A673 (cell line): Measurements from ENCODE around the gene C2CD3. TPM values are rescaled to one million over a fixed set of nuclear protein-coding genes. Genes with fewer than 3 reads are reported as not detected.

Source experiments
- BruUV-seq: library from RNA; stranded (reverse); fragments of 400-500 nt; replicated peaks from 2 replicates; lab custom pipeline; 2021; lab: Mats Ljungman, UMichigan
- CTCF ChIA-PET: fragments of 300-600 bp; sonication (Branson Sonifier 250); formaldehyde crosslinking; loops from one replicate; lab custom pipeline; 2022; ENCODE audit warnings: antibody characterized with exemption; lab: Charles Lee
- POLR2A ChIA-PET: fragments of 300-600 bp; sonication (Branson Sonifier 250); formaldehyde crosslinking; loops from one replicate; lab custom pipeline; 2022; ENCODE audit warnings: antibody characterized with exemption; ENCODE audit not compliant: low non-redundant PET; lab: Charles Lee
- DNase-seq: peaks from one replicate; pipeline ENCODE4 v3.0.0-alpha.2; 2015; ENCODE audit warnings: low spot score
- H3K27ac ChIP-seq: fragments of 200-600 bp; sonication (generic); 2 replicates; pipeline ENCODE4 v1.5.1; 2016; ENCODE audit warnings: mixed run types, low read depth, mild to moderate bottlenecking, mixed read lengths, antibody characterized with exemption, low read length; ENCODE audit not compliant: poor library complexity, severe bottlenecking
- H3K27me3 ChIP-seq: fragments of 200-600 bp; sonication (generic); replicated peaks from 2 replicates; pipeline ENCODE4 v1.6.1; 2017; ENCODE audit warnings: mixed run types, low read depth, mild to moderate bottlenecking, mixed read lengths, antibody characterized with exemption, low read length; ENCODE audit not compliant: insufficient read depth, poor library complexity
- H3K36me3 ChIP-seq: fragments of 200-600 bp; sonication (generic); 2 replicates; pipeline ENCODE4 v1.6.1; 2016; ENCODE audit warnings: mixed run types, mild to moderate bottlenecking, mixed read lengths, antibody characterized with exemption, low read length; ENCODE audit not compliant: insufficient read depth, poor library complexity, severe bottlenecking
- H3K4me1 ChIP-seq: fragments of 200-600 bp; sonication (generic); 2 replicates; pipeline ENCODE4 v1.6.1; 2017; ENCODE audit warnings: mixed run types, mild to moderate bottlenecking, mixed read lengths, antibody characterized with exemption, low read length; ENCODE audit not compliant: insufficient read depth, poor library complexity, severe bottlenecking
- H3K4me3 ChIP-seq: fragments of 200-600 bp; sonication (generic); 2 replicates; pipeline ENCODE4 v1.5.1; 2016; ENCODE audit warnings: low read depth, mixed run types, mild to moderate bottlenecking, mixed read lengths, low read length; ENCODE audit not compliant: poor library complexity, severe bottlenecking
- H3K9me3 ChIP-seq: fragments of 200-600 bp; sonication (generic); 2 replicates; pipeline ENCODE4 v1.6.1; 2016; ENCODE audit warnings: mixed run types, low read depth, mild to moderate bottlenecking, mixed read lengths, antibody characterized with exemption, low read length; ENCODE audit not compliant: poor library complexity, severe bottlenecking
- CTCF ChIP-seq: fragments of 300-800, 200-600 bp; sonication (generic); conservative IDR thresholded peaks from 2 replicates; pipeline ENCODE4 v1.5.1; 2017; ENCODE audit warnings: low read depth, mild to moderate bottlenecking, antibody characterized with exemption, low read length, moderate library complexity, mixed read lengths
- EZH2 ChIP-seq: fragments of 200-600 bp; sonication (generic); IDR thresholded peaks from 2 replicates; pipeline ENCODE4 v1.6.1; 2017; ENCODE audit warnings: borderline replicate concordance, low read depth, mild to moderate bottlenecking, mixed read lengths, antibody characterized with exemption, low read length; ENCODE audit not compliant: poor library complexity, severe bottlenecking
- intact Hi-C: fragments of 100-400 bp; cut with micrococcal nuclease; formaldehyde crosslinking; loops from one replicate; pipeline ENCODE4 v1.10.0; 2022; ENCODE audit not compliant: unreplicated experiment
- total RNA-seq: library from RNA; stranded (reverse); gene quantifications from 2 replicates; pipeline ENCODE4 v1.2.3, GENCODE V29; 2021

C2CD3 gene
- total RNA-seq, 1 experiment from 2014 or later, result 49.1 TPM

GRCh38 chr11:74050465-74050864 is 120.3 kb downstream of the C2CD3 start:
- CTCF ChIA-PET, result no interaction called here
- BruUV-seq, result no TSS peak

GRCh38 chr11:74048993-74049392 is 121.8 kb downstream of the C2CD3 start:
- BruUV-seq, result no TSS peak

More at GRCh38 chr11:74050465-74050864, 120.3 kb downstream of the C2CD3 start:
- Histone ChIP-seq H3K27ac (no peak overlapping the region), H3K27me3 (no peaks in the 10 kb centered on the region), H3K36me3 (peaks cover 12% of the 10 kb centered on the region), H3K4me3 (no peak overlapping the region), H3K9me3 (no peaks in the 10 kb centered on the region), H3K4me1 (no peaks in the 10 kb centered on the region)
- POLR2A ChIA-PET, result no interaction called here
- TF ChIP-seq CTCF (no peak), EZH2 (no peak)
- DNase-seq, result no peak
- intact Hi-C loops, result no loop called here

DNA sequence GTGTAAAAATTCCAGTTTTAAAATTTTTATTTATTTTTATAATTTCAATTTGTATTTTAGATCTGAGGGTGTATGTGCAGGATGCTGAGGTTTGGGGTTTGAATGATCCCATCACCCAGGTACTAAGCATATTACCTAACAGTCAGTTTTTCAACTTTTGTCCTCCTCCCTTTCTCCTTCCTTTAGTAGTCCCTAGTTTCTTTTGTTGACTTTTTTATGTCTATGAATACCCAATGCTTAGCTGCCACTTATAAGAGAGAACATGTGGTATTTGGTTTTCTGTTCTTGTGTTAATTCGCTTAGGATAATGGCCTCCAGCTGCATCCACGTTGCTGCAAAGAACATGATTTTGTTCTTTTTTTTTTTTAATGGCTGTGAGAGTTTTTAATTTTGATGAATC is 126.3 kb downstream of the C2CD3 start:
- no peak overlapping the region for H3K27ac ChIP-seq
- CTCF ChIA-PET, result no interaction called here
- no peaks in the 10 kb centered on the region for H3K4me1 ChIP-seq
- intact Hi-C loops, result no loop called here
- DNase-seq, result no peak
- H3K27me3 ChIP-seq, result no peaks in the 10 kb centered on the region
- TF ChIP-seq EZH2 (no peak), CTCF (no peak)
- no TSS peak for BruUV-seq
- peaks cover 26% of the 10 kb centered on the region for H3K36me3 ChIP-seq
- H3K9me3 ChIP-seq, result no peaks in the 10 kb centered on the region
- POLR2A ChIA-PET, result no interaction called here
- no peak overlapping the region for H3K4me3 ChIP-seq

More at GRCh38 chr11:74048993-74049392, 121.8 kb downstream of the C2CD3 start:
- Histone ChIP-seq H3K36me3 (peaks cover 12% of the 10 kb centered on the region), H3K4me3 (no peak overlapping the region), H3K27me3 (no peaks in the 10 kb centered on the region), H3K4me1 (no peaks in the 10 kb centered on the region), H3K27ac (no peak overlapping the region), H3K9me3 (no peaks in the 10 kb centered on the region)
- CTCF ChIA-PET, result no interaction called here
- POLR2A ChIA-PET, result no interaction called here
- intact Hi-C loops, result no loop called here
- TF ChIP-seq EZH2 (no peak), CTCF (no peak)
- DNase-seq, result no peak
